HuH-7.5 (cell line): Measurements from ENCODE around the gene ZBTB48.

Experiments used
- DNase-seq: peaks from one replicate; pipeline ENCODE4 v3.0.0; 2011; ENCODE audit warnings: low spot score

ZBTB48 gene

DNA sequence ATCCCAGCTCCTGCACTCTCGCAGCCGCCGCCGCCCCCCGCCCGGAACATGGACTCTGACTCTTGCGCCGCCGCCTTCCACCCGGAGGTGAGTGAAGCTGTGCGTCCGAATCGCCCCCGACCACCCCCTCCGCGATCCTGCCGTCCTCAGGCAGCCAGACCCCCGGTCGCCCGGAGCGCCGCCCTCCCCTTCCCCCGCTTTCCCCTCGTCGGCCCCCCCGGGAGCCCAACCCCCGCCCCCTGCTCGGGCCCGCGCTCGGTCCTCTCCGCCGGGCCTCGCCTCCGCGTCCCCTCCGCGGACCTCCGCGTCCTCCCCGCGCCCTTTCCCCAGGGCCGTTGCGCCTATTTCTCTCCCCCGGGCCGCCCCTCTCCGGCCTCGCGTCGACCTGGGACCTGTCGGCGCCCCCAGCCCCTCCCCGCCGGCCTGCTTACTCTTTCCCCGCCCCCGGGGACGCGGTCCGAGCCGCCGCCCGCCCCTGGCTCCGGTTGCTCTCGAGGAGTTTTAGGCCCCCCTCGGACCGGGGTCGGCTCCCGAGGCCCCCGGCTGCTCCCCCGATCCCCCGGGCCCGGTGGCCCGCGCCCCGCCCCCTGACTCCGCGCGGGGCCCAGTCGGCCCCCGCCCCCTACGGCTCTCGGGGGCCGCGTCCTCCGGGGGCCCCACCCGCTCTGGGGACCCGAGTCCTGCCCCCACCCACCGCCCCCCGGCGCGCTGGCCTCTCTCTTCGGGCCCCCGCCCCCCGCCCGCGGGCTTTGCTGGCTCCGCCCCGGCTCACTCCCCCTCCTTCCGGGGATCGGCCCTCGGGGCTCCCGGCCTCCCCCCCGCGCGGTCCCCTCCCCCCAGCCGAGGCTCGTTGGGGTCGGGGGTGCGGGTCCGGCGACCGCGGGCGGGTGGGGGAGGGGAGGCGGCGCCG is 34.5 kb downstream of the ZBTB48 start:
- DNase-seq = peak; percentile 73

DNA sequence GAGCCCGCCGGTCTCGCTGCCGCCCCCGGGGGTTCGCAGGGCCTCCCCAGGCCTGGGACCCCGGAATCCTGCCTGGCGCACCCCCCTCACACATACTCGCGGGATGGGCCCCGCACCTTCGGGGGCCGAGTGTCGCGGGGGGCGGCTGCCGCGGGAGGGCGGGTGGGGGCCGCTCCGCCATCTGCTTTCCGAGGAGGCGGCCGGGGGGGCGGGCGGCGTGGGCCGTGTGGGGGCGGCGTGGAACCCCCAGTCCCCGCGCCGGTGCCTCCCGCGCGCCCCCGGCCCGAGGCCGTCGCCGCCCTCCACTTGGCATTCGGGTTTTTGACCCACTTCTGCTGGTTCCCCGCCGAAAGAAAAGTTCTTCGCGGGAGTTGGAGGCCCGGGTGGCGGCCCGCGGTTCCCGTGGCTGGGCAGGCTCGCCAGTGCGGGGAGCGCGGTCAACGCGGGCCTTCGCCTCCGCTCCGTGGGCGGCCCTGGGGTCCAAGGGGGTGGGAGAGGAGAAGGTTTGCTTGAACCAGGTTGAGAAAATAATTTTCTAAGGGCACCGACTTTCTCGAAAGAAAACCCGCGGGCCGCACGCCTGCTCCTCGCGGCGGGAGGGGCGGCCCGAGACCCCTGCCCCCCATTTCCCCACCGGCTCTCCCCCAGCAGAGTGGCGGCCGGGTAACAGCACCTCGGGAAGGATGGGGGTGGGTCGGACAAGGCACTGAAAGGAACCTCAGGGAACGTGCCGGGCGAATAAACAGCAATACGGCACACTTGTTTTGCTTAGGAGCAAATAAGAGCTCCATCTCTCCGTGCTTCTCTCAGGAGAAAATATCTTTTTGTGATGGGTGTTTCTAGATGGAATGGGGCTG is 35.4 kb downstream of the ZBTB48 start:
- DNase-seq = no peak

DNA sequence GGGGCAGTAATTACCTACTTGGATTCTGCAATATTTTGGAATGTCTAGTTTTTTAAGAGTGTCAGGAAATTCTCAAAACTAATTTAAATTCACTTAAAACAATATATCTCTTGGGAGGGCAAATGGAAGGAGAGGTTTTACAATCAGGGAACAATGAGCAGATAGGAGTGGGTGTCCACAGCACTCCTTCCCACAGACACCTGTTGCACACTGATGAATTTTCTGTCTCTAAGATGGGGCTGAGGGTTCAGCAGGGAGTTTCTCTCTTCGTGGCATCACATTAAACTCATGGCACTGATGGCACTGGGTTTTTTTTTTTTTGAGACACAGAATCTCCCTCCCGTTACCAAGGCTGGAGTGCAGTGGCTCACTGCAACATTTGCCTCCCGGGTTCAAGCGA is 39.3 kb downstream of the ZBTB48 start:
- DNase-seq = no peak

GRCh38 chr1:6621429-6622391 is 41.9 kb downstream of the ZBTB48 start:
- DNase-seq = no peak

GRCh38 chr1:6622396-6623152 is 42.8 kb downstream of the ZBTB48 start:
- no peak for DNase-seq

DNA sequence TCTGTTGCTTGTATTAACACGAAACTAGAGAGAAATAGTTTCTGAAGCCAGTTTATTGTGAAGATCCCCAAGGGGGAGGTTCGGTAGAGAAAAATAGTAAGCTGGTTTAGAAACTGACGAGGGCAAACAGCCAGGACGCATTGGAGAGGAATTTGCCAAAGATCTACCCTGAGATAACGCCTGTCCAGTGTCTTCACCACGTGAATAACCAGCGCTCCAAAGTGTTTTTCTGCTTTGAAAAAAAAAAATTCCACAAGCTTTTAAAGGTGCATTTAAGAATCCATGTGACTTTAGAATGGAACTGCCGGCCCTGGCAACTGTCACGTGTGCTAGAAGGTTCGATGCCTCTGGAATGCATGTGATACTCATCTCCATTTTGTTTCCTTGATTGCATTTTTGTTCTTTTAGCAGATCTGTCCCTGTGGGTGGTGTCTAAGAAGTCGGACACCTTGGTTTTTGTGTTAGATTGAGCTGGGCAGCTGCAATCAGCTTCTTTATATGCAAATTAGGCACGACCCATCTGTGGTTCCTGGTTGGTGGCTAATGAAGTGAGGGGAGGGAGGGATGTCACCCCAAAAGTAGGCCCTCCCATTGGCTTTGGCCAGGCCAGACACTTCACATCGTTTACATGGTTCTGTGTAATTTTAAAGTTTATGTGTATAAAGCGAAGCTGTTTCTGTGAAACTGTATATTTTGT is 43.6 kb downstream of the ZBTB48 start:
- no peak for DNase-seq

- peak; percentile 87 for DNase-seq
These were observed 45.2 kb downstream of the ZBTB48 start, which contains the start of gene THAP3 for GRCh38 chr1:6624710-6625583. THAP3 (plus strand) TSS chr1:6624868; CDS start chr1:6625219, 351 bp downstream.

DNA sequence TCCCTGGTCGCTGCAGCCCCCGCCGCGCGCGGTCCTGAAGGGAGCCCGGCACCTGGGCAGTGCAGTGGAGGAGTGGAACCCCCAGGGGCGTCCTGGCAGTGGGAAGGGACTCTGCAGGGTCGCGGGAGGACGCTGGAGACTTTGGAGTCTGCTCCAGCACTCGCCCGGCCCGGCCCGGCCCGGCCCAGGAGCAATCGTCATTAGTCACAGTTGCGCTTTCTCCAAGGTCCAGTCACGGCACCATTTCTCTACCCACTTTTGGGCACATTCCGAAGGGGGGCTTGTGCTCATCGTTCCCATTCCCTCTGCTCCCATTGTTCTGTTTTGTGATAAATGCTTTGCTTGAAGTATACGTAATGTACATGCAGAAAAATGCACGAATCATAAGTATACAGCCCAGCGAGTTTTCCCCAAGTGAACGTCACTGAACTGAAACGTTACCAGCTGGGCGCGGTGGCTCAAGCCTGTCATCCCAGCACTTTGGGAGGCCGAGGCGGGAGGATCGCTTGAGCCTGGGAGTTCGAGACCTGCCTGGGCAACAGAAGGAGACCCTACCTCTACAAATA is 45.9 kb downstream of the ZBTB48 start:
- DNase-seq = no peak

- DNase-seq = no peak
These were observed 47.2 kb downstream of the ZBTB48 start for GRCh38 chr1:6627031-6627430.

GRCh38 chr1:6627841-6628545 is 48.2 kb downstream of the ZBTB48 start:
- no peak for DNase-seq

DNA sequence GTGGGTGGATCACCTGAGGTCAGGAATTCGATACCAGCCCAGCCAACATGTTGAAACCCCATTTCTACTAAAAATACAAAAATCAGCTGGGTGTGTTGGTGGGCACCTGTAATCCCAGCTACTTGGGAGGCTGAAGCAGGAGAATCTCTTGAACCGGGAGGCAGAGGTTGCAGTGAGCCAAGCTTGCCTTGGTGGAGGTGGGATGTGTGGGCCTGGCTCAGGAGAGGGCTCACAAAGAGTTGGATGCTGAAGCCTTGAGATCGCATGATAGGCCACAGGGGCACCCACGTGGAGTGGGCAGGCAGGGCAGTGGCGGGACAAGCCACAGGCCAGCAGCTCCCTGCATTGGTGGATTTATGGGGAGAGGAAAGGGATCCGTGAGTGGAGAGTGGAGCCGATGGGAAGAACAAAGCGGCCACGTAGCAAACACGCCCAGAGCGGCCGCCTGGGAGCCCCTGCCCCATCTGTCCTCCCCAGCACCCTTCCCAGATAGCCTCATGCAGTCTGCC is 49.2 kb downstream of the ZBTB48 start:
- no peak for DNase-seq

DNA sequence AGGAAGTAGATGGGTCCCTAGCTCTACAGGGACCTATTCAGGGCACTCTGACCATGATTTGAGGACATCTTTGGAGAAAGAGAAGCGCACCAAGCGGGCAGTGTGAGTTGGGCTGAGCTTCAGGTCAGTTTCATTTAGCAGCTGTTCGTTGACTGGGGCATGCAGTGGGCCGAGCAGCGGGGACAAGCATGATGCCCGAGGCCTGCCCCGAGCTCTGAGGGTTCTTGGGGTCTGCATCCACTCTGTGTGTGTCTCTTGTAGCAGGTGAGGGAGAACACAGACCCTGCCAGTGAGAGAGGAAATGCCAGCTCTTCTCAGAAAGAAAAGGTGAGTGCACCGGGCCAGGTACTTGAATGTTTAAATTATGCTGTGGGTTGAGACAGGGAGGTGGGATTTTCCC is 50.2 kb downstream of the ZBTB48 start:
- no peak for DNase-seq

- no peak for DNase-seq
These were observed 51.3 kb downstream of the ZBTB48 start for GRCh38 chr1:6631058-6631457.

GRCh38 chr1:6632588-6633514 is 53.1 kb downstream of the ZBTB48 start:
- DNase-seq = no peak

GRCh38 chr1:6634371-6635052 is 54.7 kb downstream of the ZBTB48 start:
- peak; percentile 71 for DNase-seq

DNA sequence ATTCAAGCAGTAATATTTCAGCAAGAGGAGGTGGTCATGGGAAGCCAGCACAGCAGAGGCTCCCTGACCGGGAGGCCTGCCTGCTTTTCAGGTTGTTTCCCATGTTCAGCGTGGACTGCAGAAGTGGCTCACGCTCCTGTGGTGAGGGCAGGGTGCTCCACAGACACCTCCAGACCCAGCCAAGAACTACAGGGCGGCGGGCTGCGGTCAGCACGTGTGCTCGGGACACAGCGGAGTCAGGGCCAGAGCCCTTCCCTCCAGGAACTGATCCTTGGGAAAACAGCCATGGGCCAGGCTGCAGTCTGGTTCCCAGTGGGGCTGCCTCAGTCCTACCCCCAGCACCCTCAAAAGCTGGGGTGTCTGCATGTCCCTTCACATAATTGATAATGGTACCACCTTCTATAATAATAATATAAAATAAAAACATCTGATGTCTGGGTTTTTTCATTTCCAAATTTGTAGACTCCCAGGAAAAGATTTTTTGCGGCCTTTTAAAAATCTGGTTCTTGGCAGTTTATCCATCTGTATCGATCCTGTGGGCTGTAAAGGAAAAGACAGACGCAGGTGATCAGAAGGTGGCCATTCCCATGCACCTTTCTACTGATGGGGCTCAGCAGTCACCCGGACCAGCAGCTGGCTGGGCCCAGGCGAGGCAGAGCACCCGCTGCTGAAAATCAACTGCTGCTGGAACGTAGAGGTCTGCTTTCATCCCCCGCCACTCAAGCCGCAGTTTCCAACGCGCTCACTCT is 55.5 kb downstream of the ZBTB48 start:
- no peak for DNase-seq
